K562 (cell line): Measurements from ENCODE around the gene KRTAP29-1. TPM values are rescaled to one million over a fixed set of nuclear protein-coding genes. Genes with fewer than 3 reads are reported as not detected.

Experiments
- ATAC-seq: fragments of 200-7000 bp; cut with Tn5 transposase; 3 replicates; pipeline ENCODE4 v1.9.1; 2020; ENCODE audit warnings: moderate library complexity
- BruUV-seq: library from RNA; stranded (reverse); fragments of 400-500 nt; replicated peaks from 2 replicates; lab custom pipeline; 2021; lab: Mats Ljungman, UMichigan
- CTCF ChIA-PET: fragments of 300-600 bp; formaldehyde crosslinking; extraction: SDS; loops from one replicate; lab custom pipeline; 2021; ENCODE audit warnings: low intra/inter-chr PET ratio; lab: Yijun Ruan, JAX
- POLR2A ChIA-PET: fragments of 300-600, 350-650 bp; sonication (Branson Sonifier 250); formaldehyde crosslinking; extraction: SDS; loops from one replicate; lab custom pipeline; 2021; ENCODE audit warnings: antibody characterized with exemption, inconsistent platforms; lab: Yijun Ruan, JAX
- DNase-seq, 4 experiments: peaks; one replicate each; pipeline versions ENCODE4 v3.0.0 to v3.0.0-alpha.2; 2011 to 2018; ENCODE audit warnings: low spot score in 3 of 4, mixed read lengths in 3 of 4; ENCODE audit errors: extremely low read depth in 1 of 4
- FAIRE-seq: peaks from 2 replicates; lab custom pipeline; 2011; peaks lifted over from hg19 to GRCh38; lab: Jason Lieb, UNC
- H2AFZ ChIP-seq: 2 replicates; pipeline ENCODE4 v1.6.0; 2011; ENCODE audit warnings: low read depth, low read length, control low read depth, inconsistent platforms
- H3K27ac ChIP-seq: fragments of 200-600 bp; 3 replicates; pipeline ENCODE4 v1.8.0; 2011; ENCODE audit warnings: low read depth, mild to moderate bottlenecking, control low read depth, inconsistent platforms, low read length, moderate library complexity, mixed read lengths; ENCODE audit errors: extremely low read depth
- H3K27me3 ChIP-seq, 2 experiments: fragments of 300-600 bp in 1 of 2; 2 replicates in 1 of 2; 3 replicates in 1 of 2; pipeline versions ENCODE4 v1.6.0 to v1.8.0; 2011; ENCODE audit warnings: inconsistent platforms in 2 of 2, low read length in 2 of 2, mild to moderate bottlenecking in 1 of 2, mixed read lengths in 1 of 2, moderate library complexity in 1 of 2; ENCODE audit not compliant: control insufficient read depth in 2 of 2, insufficient read depth in 2 of 2
- H3K36me3 ChIP-seq: fragments of 300-600 bp; 3 replicates; pipeline ENCODE4 v1.8.0; 2011; ENCODE audit warnings: mild to moderate bottlenecking, low read length, inconsistent platforms; ENCODE audit not compliant: control insufficient read depth, insufficient read depth
- H3K4me1 ChIP-seq, 2 experiments: fragments of 200-600 bp in 1 of 2; replicated peaks in 1 of 2; 2 replicates in 1 of 2; 3 replicates in 1 of 2; pipeline versions ENCODE4 v1.5.1 to v1.8.0; 2011; ENCODE audit warnings: inconsistent platforms in 2 of 2, low read length in 2 of 2, mild to moderate bottlenecking in 1 of 2, mixed read lengths in 1 of 2, moderate library complexity in 1 of 2; ENCODE audit not compliant: control insufficient read depth in 2 of 2, insufficient read depth in 2 of 2
- H3K4me2 ChIP-seq: 2 replicates; pipeline ENCODE4 v1.6.1; 2011; ENCODE audit warnings: low read length, control low read depth, inconsistent platforms, mixed read lengths; ENCODE audit not compliant: insufficient read depth
- H3K4me3 ChIP-seq: fragments of 200-600 bp; sonication (generic), shearing (Covaris generic); 2 replicates; pipeline ENCODE4 v1.5.1; 2016; ENCODE audit warnings: control low read depth, inconsistent platforms
- H3K79me2 ChIP-seq: fragments of 200-600 bp; 3 replicates; pipeline ENCODE4 v1.8.0; 2011; ENCODE audit warnings: low read length, inconsistent platforms; ENCODE audit not compliant: control insufficient read depth, insufficient read depth
- H3K9ac ChIP-seq, 2 experiments: 2 replicates each; pipeline versions ENCODE4 v1.6.0 to v1.6.1; 2011; ENCODE audit warnings: low read depth in 2 of 2, low read length in 2 of 2, control low read depth in 1 of 2, inconsistent platforms in 1 of 2, mild to moderate bottlenecking in 1 of 2, mixed read lengths in 1 of 2; ENCODE audit not compliant: insufficient read depth in 1 of 2
- H3K9me1 ChIP-seq: one replicate; pipeline ENCODE4 v1.6.0; 2011; ENCODE audit warnings: inconsistent platforms, mild to moderate bottlenecking, low read length, moderate library complexity; ENCODE audit not compliant: control insufficient read depth, insufficient read depth
- H3K9me3 ChIP-seq: replicated peaks from 2 replicates; pipeline ENCODE4 v1.5.1; 2011; ENCODE audit warnings: low read depth, low read length, inconsistent platforms; ENCODE audit not compliant: control insufficient read depth, insufficient read depth
- H4K20me1 ChIP-seq: replicated peaks from 2 replicates; pipeline ENCODE4 v1.6.1; 2011; ENCODE audit warnings: low read length, inconsistent platforms, mixed read lengths; ENCODE audit not compliant: control insufficient read depth, insufficient read depth
- JUNB ChIP-seq: fragments of 450-650 bp; formaldehyde crosslinking; conservative IDR thresholded peaks from 2 replicates; pipeline ENCODE4 v1.4.0; 2020; ENCODE audit warnings: mild to moderate bottlenecking
- SREBF1 ChIP-seq: fragments of 150-350 bp; IDR thresholded peaks from 2 replicates; pipeline ENCODE4 v1.6.1; 2014; ENCODE audit warnings: antibody characterized with exemption, low read depth, low read length, borderline replicate concordance
- WGBS: fragments of 100-300 bp; shearing (Covaris generic); methylation state at CpG from one replicate; pipeline ENCODE4 v1.1.6; 2016; ENCODE audit warnings: low coverage, mixed read lengths; ENCODE audit not compliant: insufficient coverage; ENCODE audit errors: missing lambda C conversion rate; 5-methylcytosine and 5-hydroxymethylcytosine counted together
- in situ Hi-C: fragments of 300-500 bp; cut with MboI; formaldehyde crosslinking; loops from 4 replicates; pipeline ENCODE4 v1.15.0; 2018; ENCODE audit warnings: inconsistent platforms, mixed read lengths
- intact Hi-C: fragments of 100-400 bp; cut with micrococcal nuclease; formaldehyde crosslinking; loops from 2 replicates; pipeline ENCODE4 v1.14.2; 2022
- polyA plus RNA-seq, 8 experiments: library from polyadenylated mRNA; depleted of rRNA in 4 of 8; stranded (reverse) in 5 of 8; unstranded in 3 of 8; fragments of >200 nt; fragmentation: Nextera tagmentation in 2 of 8; fragmentation: Illumina TruSeq in 1 of 8; extraction: Ambion mirVana in 2 of 8; extraction: Trizol in 1 of 8; gene quantifications; 2 replicates each; pipeline versions ENCODE4 v1.2.1 to v1.2.3, GENCODE V29; 2011 to 2014; ENCODE audit warnings: inconsistent platforms in 1 of 8, missing spikeins in 1 of 8
- total RNA-seq, 7 experiments: library from RNA; depleted of rRNA in 6 of 7; stranded (reverse); fragments of >200 nt in 6 of 7; fragmentation: Illumina TruSeq in 2 of 7; extraction: Trizol in 2 of 7; gene quantifications; 2 replicates each; pipeline versions ENCODE4 v1.2.1 to v1.2.3, GENCODE V29; 2011 to 2021; ENCODE audit warnings: low replicate concordance in 1 of 7
- TF ChIP-seq, protein P1 (sequence below), 2 experiments: fragments of 450-650 bp in 1 of 2; sonication (generic) in 1 of 2; formaldehyde crosslinking in 1 of 2; IDR thresholded peaks; 2 replicates each; pipeline versions ENCODE4 v1.7.1 to v1.9.0; 2016 to 2022; ENCODE audit warnings: inconsistent platforms in 1 of 2, mild to moderate bottlenecking in 1 of 2, missing genetic modification reagents in 1 of 2

KRTAP29-1 gene
- total and polyA plus RNA-seq, 9 of the 15 experiments (the other 6 are each of a cell fraction or from before 2014, with no cell fraction given): not detected

DNA sequence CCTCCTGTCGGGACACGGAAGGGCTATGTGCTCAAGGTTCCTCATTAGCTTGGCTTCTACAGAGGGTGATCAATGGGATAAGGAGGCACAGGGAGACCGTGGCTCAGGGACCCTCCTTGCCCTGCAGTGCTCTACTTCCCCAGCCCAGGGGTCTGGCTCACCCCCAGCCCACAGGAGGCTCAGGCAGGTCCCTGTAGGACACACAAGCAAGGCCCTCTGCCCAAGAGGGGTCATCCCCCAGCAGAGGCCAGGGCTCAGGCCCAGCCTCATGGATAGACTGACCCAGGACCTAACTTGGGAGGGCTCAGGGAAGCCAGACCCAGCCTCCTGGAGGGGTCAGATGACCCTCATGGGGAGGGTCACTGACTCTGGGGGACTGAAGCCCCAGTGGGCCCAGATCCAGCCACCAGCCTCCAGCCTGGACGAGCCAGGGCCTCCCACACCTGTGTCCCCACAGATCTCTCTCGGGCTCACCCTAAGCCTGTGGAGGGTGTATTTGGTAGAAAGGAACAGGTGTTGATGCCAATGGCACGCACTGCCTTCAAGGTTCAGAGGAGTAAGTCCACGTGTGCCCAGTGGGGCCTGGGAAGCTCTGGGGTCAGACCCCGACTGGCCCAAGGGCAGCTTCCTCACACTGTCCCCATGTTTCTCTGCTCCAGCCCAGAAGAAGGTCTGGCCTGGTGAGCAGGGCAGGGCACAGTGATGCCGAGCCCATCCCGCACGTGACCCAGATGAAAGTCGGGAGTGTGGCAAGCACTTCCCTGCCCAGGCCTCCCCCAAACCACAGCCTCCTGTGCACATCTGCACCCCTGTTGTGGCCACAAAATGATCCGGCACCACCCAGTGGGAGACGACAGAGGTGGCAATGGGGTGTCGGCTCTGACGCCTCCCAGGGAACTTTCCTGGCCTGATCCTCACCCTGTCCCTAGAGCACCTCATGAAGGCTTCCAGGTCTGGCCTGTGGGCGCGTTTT is 23.8 kb upstream of the KRTAP29-1 start:
- Histone ChIP-seq H3K79me2 (no peaks in the 10 kb centered on the region), H3K4me1 (no peaks in the 10 kb centered on the region), H3K4me2 (no peak overlapping the region), H3K4me3 (no peak overlapping the region), H3K36me3 (no peaks in the 10 kb centered on the region), H3K9me3 (no peaks in the 10 kb centered on the region), H3K9me1 (no peaks in the 10 kb centered on the region), H2AFZ (no peak overlapping the region), H3K9ac (no peak overlapping the region), H4K20me1 (no peaks in the 10 kb centered on the region; the same call in 1 of the 2 replicates), H3K27ac (no peak overlapping the region), H3K27me3 (peaks cover 0 to 6% of the 10 kb centered on the region in 2 experiments; a peak in 1 of 5 replicates)
- ChIA-PET POLR2A (no interaction called here), CTCF (no interaction called here)
- no TSS peak for BruUV-seq
- DNase-seq: no peak
- TF ChIP-seq JUNB (CRISPR knock-in tag) (no peak), SREBF1 (no peak)
- TF ChIP-seq, protein P1, sequence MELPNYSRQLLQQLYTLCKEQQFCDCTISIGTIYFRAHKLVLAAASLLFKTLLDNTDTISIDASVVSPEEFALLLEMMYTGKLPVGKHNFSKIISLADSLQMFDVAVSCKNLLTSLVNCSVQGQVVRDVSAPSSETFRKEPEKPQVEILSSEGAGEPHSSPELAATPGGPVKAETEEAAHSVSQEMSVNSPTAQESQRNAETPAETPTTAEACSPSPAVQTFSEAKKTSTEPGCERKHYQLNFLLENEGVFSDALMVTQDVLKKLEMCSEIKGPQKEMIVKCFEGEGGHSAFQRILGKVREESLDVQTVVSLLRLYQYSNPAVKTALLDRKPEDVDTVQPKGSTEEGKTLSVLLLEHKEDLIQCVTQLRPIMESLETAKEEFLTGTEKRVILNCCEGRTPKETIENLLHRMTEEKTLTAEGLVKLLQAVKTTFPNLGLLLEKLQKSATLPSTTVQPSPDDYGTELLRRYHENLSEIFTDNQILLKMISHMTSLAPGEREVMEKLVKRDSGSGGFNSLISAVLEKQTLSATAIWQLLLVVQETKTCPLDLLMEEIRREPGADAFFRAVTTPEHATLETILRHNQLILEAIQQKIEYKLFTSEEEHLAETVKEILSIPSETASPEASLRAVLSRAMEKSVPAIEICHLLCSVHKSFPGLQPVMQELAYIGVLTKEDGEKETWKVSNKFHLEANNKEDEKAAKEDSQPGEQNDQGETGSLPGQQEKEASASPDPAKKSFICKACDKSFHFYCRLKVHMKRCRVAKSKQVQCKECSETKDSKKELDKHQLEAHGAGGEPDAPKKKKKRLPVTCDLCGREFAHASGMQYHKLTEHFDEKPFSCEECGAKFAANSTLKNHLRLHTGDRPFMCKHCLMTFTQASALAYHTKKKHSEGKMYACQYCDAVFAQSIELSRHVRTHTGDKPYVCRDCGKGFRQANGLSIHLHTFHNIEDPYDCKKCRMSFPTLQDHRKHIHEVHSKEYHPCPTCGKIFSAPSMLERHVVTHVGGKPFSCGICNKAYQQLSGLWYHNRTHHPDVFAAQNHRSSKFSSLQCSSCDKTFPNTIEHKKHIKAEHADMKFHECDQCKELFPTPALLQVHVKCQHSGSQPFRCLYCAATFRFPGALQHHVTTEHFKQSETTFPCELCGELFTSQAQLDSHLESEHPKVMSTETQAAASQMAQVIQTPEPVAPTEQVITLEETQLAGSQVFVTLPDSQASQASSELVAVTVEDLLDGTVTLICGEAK (IDR thresholded peaks at IDR 0.05): no peak
- TF ChIP-seq, protein P1 (CRISPR knock-in tag; IDR thresholded peaks at IDR 0.05): no peak
- WGBS: under 1% methylated on average over 15 of the region's 18 CpGs
- intact Hi-C loops (loop anchor here (5.0 kb wide), 1 partner anchor 419 kb away; no protein-coding TSS in a partner anchor), in situ Hi-C loops (no loop called here)
- ATAC-seq: no peak
- no peak for FAIRE-seq
